ENCODE measurements around the gene ZNF592.

- no peak for TF ChIP-seq POLR2AphosphoS5 (IDR thresholded peaks at IDR 0.05; ENCODE audit: low read depth)
- TF ChIP-seq, protein P1, sequence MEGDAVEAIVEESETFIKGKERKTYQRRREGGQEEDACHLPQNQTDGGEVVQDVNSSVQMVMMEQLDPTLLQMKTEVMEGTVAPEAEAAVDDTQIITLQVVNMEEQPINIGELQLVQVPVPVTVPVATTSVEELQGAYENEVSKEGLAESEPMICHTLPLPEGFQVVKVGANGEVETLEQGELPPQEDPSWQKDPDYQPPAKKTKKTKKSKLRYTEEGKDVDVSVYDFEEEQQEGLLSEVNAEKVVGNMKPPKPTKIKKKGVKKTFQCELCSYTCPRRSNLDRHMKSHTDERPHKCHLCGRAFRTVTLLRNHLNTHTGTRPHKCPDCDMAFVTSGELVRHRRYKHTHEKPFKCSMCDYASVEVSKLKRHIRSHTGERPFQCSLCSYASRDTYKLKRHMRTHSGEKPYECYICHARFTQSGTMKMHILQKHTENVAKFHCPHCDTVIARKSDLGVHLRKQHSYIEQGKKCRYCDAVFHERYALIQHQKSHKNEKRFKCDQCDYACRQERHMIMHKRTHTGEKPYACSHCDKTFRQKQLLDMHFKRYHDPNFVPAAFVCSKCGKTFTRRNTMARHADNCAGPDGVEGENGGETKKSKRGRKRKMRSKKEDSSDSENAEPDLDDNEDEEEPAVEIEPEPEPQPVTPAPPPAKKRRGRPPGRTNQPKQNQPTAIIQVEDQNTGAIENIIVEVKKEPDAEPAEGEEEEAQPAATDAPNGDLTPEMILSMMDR (IDR thresholded peaks at IDR 0.05; ENCODE audit: insufficient read depth, low read length) = no peak
These were observed 16.6 kb downstream of the ZNF592 start for GRCh38 chr15:84764989-84765388.

Measured in HL-60 (cell line).